HG02798 (cell line): ENCODE data around the gene SYP.

Source experiments
- ATAC-seq: cut with Tn5 transposase; IDR thresholded peaks from one replicate; pipeline ENCODE4 v1.9.1; 2021; ENCODE audit warnings: mild to moderate bottlenecking; ENCODE audit not compliant: unreplicated experiment, poor library complexity

Gene SYP

DNA sequence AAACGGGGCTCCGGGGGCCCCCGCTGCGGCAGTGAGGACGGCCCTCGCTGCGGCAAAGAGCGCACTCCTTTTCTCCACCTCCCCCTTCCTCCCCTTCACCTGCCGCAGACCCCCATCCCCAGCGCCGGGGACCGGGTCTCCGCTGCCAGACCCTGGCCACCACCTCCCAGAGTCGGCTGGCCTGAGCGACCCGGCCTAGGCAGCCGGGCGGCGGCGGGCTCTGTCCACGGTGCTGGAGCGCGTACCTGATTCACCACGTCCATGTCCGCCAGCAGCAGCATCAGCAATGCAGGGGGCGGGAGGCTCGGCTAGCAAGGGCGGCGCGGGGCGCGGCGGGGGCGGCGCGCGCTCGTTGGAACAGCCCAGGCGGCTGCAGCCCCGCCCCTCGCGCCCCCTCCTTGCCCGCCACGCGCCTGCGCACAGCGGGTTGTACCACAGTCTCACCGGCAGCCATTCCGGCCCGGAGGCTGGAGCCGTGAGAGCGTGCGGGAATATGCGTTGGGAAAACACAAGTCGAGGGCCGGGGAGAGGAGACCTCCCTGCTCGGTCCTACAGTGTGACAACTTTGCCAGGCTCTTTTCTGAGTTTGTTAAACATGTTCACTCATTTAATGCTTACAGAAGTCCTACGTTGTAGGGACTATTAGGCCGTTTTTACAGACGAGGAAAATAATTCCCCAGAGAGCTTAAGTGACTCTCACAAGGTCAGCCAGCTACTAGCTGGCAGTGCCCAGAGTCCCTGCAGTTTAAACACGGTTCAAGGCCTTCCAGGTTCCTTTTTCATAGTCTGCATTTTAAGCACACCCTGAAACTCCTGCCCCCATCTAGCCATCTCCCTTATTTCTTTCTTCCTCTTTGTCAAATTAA is at the start of gene SYP:
Gene SYP, minus strand, starts transcription at position 288 of the 866 bp plus-strand sequence. Its CDS starts 7 bp downstream, at position 281.
- ATAC-seq, result peak; percentile 96

DNA sequence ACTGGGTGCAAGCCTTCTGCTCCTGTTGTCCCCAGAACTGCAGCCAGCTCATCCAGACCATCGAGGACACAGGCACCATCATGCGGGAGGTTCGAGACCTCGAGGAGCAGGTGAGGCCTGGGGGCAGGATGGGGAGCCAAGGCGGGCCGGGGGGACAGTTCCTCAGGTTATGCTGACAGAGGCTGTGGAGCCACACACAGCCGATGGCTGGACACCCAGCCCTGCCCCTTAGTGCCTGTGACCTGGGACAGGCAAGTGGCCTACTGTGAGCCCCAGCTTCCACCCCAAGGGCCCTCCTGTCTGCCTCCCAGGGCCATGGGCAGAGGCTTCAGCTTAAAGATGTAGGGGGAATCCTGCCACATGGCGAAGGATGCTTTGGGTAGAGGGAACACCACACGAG is 49.6 kb upstream of the SYP start:
- no peak for ATAC-seq

DNA sequence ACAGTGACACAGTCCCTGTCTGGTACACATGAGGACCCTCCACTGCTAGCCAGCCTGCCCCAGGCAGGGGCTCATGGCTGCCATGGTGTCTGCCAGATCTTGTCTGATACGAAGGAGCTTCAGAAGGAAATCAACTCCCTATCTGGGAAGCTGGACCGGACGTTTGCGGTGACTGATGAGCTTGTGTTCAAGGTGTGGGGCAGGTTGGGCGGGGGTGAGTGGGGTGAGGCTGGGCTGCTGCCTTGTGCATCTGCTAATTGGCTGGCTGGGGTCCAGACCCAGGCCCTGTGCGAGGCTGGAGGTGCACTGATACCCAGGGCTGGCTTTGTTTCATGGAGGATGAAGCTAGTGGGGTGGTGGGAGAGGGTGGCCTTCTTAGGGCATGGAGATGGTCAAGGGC is 49.1 kb upstream of the SYP start:
- ATAC-seq, result no peak

DNA sequence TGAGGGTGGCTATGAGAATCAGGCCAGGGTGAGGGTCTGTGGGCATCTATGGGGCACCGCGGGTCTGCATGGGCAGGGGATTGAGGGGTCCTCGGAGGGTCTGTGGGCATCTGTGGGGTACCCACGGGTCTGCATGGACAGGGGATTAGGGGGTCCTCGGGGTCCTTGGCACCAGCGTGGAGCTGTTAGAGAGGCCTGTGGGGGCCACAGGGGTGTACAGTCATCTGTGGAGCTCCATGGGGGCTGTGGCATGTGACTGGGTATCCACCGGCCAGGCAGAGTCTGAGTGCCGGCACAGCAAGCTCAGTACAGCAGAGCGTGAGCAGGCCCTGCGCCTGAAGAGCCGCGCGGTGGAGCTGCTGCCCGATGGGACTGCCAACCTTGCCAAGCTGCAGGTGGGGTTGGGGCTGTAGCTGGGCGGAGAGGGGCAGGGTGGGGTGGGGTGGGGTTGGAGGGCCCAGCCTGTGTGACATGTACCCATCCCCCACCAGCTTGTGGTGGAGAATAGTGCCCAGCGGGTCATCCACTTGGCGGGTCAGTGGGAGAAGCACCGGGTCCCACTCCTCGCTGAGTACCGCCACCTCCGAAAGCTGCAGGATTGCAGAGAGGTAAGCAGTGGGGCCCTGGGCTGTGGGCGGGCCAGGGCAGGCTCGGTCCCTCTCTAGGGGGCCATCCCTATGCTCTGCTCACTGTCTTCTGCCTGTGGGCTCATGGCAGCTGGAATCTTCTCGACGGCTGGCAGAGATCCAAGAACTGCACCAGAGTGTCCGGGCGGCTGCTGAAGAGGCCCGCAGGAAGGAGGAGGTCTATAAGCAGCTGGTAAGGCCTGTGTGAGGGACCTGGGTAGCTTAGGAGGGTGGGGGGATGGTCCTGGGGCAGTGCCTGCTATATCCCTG is 48.2 kb upstream of the SYP start:
- ATAC-seq, result no peak

DNA sequence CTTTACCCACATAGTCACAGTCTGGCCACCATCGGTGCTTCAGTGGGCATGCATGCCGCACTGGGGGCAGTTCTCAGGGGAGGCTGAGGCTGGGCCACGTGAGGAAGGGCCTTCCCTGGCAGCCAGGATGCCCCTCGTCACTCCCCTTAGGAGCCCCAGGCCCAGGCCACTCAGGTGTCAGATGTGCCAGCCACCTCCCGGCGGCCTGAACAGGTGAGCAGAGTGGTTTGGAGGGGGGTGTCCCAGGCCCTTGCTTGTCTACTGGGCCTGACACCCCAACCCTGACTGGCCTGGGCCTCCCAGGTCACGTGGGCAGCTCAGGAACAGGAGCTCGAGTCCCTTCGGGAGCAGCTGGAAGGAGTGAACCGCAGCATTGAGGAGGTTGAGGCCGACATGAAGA is 47.4 kb upstream of the SYP start:
- ATAC-seq, result no peak

DNA sequence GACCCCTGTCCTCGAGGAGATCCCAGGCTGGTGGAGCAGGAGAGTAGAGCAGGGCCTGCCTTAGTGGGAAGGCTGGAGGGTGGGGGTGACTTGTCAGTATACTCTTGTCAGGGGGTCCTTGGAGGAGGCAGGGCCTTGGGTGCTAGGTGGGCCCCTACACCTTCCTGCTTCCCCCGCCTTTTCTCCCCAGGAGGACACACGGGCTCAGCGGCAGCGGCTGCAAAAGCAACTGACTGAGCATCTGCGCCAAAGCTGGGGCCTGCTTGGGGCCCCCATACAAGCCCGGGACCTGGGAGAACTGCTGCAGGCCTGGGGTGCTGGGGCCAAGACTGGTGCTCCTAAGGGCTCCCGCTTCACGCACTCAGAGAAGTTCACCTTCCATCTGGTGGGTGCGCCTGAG is 46.5 kb upstream of the SYP start:
- no peak for ATAC-seq

DNA sequence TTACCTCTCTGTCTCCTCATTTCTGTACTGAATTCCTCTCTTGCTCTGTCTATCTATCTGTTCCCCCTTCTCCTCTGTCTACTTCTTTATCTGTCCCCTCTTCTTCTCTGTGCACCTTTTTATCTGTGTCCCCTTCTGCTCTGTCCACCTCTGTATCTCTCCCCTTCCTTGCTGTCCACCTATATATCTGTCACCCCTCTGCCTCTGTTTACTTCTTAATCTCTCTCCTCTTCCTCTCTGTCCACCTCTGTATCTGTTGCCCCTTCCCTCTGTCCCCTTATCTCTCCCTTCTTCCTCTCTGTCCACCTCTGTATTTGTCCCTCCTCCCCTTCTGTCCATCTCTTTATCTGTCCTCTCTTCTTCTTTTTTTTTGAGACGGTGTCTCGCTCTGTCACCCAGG is 44.2 kb upstream of the SYP start:
- ATAC-seq, result no peak

DNA sequence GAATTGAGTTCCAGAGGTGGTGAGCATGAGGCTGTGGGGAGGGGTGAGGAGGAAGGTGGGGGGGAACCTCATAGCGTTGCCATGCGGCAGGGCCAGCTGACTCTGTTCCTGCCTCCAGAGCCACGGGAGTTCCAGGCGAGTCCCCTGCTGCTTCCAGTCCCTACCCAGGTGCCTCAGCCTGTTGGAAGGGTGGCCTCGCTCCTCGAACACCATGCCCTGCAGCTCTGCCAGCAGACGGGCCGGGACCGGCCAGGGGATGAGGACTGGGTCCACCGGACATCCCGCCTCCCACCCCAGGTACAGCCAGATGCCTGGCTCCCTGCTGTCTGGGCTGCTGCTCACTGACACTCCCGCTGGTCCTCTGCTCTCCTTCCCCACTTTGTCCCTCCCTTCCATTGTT is 43.2 kb upstream of the SYP start:
- ATAC-seq, result no peak

DNA sequence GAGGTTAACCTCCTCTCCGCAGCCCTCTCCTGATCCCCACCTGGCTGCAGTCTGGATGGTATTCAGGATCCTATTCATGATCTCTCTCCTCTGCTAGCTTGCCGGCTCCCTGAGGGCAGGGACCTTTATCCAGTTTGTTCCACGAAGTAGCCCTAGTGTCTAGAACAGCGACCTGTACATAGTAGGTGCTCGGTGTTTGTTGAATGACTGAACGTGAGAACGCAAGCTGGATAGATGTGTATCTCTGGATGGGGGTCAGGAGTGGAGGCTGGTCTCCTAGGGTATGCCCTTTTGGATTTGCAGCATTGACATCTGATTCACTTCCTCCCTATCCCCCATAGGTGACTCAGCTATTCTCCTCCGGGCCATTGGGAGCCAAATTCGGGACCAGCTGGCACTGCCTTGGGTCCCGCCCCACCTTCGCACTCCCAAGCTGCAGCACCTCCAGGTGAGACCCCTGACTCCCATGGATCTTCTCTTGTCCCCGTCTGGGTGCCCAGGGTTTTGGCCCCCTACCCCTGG is 42.6 kb upstream of the SYP start:
- no peak for ATAC-seq

DNA sequence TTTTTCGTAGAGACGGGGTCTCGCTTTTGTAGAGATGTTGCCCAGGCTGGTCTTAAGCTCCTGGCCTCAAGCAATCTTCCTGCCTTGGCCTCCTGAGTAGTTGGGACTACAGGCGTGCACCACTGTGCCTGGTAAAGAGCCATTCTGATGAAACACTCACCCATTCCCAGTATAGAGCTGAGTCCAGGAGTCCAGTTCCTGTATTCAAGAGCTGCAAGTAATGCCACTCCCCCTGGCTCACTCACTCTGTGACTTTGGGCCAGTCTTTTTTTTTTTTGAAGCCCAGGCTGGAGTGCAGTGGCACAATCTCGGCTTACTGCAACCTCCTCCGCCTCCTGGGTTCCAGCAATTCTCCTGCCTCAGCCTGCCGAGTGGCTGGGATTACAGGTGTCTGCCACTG is 38.7 kb upstream of the SYP start:
- ATAC-seq, result no peak

DNA sequence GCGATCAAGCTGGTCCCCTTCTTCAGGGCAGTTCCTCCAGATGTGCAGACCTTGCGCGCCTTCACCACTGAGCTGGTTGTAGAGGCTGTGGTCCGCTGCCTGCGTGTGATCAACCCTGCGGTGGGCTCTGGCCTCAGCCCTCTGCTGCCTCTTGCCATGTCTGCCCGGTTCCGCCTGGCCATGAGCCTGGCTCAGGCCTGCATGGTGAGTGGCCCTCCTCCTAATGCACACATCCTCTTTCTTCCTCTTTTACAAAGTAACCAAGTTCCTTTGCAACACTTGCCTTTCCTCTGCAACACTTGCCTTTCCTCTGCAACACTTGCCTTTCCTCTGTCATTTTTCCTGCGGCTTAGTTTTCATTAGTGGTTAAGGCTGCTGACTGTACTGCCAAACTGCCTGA is 37.1 kb upstream of the SYP start:
- ATAC-seq, result no peak

DNA sequence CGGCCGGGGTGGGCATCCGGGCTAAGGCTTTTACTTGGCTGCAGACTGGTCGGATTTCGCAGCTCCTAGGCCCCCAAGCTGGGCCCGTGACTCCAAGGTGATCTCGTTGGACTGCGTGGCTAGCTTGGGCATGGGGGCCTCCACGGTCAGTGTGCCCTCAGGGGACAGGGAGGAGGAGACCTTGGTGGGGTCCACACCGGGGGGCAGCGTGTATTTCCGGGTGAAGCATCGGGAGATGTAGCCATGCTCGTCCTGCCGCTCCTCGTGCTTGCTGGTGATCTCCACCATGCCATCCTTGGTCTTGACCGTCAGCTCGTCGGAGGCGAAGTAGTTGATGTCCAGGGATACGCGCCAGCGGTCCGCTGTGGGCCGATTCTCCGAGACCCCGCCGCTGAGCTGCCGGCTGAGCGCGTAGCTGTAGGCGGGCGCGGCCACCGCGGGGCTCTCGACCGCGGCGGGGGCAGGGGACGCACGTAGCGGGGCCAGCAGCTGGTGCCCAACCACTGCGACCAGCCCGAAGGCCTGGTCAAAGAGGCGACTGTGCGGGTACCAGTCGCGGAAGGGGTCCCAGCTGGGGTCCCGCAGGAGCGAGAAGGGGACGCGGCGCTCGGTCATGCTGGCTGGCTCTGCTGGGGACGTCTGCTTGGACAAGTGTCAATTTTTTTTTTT is 34.0 kb upstream of the SYP start:
- ATAC-seq, result no peak

DNA sequence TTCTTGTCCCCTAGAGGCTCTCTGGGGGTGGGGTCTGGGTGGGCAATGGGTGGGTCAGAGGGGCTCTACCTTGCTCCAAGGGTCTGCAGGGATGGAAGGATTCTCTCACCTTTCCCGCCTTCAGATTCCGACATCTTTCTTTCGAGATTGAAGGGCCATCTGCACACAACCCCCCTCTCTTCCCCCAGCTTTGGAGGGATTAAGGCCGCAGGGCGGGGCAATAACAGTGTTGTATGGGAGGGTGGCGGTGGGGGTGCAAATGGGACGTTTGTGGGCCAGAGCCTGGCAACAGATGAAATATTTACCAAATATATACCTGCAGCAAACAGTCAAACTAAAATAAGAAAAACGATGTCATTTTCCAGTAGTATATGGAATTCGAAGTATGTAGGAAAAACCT is 33.2 kb upstream of the SYP start, which contains the start of gene CACNA1F:
Gene CACNA1F, minus strand, starts transcription at position 165 of the 400 bp plus-strand sequence. Its CDS starts 31 bp downstream, at position 134.
- ATAC-seq, result no peak

DNA sequence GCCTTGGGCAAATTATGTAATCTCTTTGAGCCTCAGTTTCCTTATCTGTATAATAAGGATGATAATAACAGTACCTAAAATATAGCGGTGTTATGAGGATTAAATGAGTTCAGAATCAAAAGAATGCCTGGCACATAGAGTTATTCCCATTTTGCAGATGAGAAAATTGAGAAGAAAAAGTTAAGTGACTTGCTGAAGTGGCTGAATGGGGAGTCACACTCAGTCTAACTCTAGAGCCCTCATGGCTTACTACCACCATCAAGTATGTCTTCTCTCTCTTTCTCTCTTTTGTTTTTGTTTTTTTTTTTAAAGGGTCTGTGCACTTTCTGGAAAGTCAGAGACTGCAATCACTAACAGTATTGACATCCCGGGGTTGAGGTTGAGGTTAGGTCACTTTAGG is 32.5 kb upstream of the SYP start:
- ATAC-seq, result no peak

DNA sequence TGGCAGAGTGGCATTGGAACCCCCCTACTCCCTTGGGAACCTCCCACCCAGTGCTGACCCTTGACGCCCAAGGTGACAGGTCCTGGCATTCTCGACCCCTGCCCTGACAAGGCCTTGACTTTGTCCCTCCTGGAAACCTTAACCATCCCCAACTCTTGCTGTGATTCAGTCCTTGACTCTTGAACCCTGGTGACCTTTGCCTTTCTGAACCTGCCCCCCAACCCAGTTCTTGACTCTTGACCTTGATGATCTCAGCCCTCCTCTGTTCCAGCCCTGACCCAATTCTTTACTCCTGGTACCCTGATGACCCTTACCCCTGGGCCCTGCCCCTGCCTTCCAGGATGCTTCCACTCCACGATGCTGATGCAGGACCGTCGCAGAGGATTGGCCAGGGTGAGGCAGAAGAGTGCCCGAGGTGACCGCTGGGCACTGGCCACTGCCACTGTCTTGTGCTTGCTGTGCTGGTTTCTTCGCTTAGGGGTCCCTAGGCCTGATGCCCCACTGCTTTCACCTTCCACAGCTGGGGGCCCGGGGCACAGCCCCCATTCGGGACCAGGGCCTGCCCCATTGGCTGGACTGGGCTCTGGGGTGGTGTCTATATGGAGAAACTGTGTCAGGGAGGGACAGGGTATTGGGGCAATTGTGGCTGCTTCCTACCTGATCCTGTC is 31.5 kb upstream of the SYP start:
- no peak for ATAC-seq

DNA sequence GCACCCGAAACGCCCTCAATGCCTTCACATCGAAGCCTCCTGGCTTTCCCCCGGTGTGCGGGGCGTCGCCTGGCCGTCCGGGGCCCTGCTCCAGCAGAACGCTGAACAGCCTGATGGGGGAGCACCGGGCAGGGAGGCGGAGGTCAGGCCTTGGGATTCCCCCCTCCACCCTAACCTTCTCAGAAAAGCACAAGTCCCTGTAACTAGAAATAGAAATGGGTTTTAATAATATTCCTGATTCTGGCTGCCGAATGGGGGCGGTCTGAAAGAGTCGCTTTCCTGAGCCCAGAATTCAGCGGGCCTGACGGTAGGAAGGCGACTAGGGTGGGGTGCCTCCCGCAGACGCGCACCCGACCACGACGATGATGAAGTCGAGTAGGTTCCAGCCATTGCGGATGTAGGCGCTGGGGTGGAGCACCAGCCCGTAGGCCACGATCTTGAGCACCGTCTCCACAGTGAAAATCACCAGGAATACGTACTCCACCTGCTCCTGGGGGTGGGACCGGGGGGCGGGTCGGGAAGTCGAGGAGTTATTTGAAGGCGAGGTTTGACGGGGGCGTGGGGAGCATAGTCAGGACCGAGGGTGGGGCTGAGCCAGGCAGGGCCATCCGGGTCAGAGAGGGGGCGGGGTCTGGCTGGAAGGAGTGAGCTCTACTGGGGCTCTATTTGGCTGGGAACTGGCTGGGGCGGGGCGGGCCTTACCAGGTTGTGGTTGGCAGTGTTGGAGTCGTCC is 30.7 kb upstream of the SYP start:
- ATAC-seq, result peak; percentile 76

DNA sequence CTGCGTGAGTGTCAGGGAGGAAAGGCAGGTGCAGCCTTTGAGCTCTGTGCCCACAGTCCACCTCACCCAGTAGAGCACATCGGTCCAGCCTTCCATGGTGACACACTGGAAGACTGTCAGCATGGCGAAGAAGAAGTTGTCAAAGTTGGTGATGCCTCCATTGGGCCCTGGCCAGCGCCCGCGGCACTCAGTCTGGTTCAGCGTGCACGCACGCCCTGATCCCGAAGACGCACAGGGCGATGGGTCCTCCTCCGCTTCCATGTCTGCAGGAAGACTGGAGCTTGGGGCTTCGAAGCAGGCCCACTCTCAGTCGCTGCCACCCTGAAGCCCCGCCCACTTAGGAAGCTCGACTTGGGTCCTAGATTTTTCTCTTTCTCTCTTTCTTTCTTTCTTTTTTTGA is 28.2 kb upstream of the SYP start:
- no peak for ATAC-seq

DNA sequence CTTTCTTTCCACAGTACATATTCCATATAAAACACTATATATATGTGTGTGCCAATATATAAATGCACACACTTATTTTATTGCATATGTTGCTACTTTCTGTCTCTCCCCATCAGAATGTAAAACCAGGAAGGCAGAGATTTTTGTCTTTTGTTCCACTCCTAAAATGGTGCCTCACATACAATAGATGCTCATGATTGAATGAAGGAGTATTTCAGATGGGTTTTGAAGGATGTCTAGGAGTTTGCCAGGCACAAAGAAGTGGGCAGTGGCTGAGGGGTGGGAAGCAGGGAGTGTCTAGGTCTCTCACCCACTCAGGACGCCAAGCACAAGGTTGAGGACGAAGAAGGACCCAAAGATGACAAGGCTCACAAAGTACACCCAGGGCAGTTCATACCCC is 27.7 kb upstream of the SYP start:
- ATAC-seq, result no peak

DNA sequence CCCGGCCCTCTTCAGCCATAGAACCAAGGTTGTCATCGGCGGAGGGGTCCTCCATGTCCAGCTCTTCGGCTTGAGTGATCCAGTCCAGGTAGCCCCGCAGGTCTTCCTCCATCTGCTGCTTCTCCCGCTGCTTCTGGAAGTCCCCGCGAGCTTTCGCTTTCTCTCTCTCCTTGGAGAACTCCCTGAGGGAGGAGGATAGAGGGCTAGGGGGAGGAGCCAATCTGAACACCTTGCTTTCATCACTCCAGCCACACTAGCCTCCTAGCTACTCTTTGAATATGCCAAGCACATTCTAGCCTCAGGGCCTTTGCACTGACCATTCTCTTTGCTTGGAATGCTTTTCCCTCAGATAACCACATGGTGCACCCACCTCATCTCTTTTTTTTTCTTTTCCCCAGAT is 27.0 kb upstream of the SYP start:
- no peak for ATAC-seq
